Neural cell (in vitro differentiated cells): Measurements from ENCODE around the gene MAP1LC3B.

ENCODE experiments used
- CTCF ChIP-seq: fragments of 450-650 bp; IDR thresholded peaks from 2 replicates; pipeline ENCODE4 v1.5.1; 2014; ENCODE audit warnings: antibody characterized with exemption, mild to moderate bottlenecking, moderate library complexity; ENCODE audit not compliant: poor library complexity, severe bottlenecking
- EP300 ChIP-seq: fragments of 450-650 bp; conservative IDR thresholded peaks from 2 replicates; pipeline ENCODE4 v1.6.1; 2014; ENCODE audit warnings: antibody characterized with exemption, mild to moderate bottlenecking, moderate library complexity; ENCODE audit not compliant: poor library complexity, severe bottlenecking
- MXI1 ChIP-seq: fragments of 450-650 bp; conservative IDR thresholded peaks from 2 replicates; pipeline ENCODE4 v1.6.1; 2014; ENCODE audit warnings: antibody characterized with exemption, mild to moderate bottlenecking; ENCODE audit not compliant: poor library complexity, severe bottlenecking
- POLR2AphosphoS5 ChIP-seq: IDR thresholded peaks from 2 replicates; pipeline ENCODE4 v1.6.1; 2012
- REST ChIP-seq: IDR thresholded peaks from 2 replicates; pipeline ENCODE4 v1.6.1; 2012; ENCODE audit warnings: borderline replicate concordance
- SMC3 ChIP-seq: fragments of 450-650 bp; conservative IDR thresholded peaks from 2 replicates; pipeline ENCODE4 v1.6.1; 2014; ENCODE audit warnings: antibody characterized with exemption, mild to moderate bottlenecking, moderate library complexity; ENCODE audit not compliant: poor library complexity

GRCh38 chr16:87435372-87436224 is 43.5 kb downstream of the MAP1LC3B start:
- TF ChIP-seq CTCF, result no peak
- no peak for TF ChIP-seq EP300
- no peak for TF ChIP-seq REST
- TF ChIP-seq POLR2AphosphoS5, result no peak
- TF ChIP-seq MXI1, result no peak
- TF ChIP-seq SMC3, result no peak
